Hypothalamus (tissue), 51 donors: ENCODE data around the gene COX5A.
A peak's percentile ranks its signal among the peaks of the same experiment; 100 is the strongest.

ENCODE experiments used
- DNase-seq, 51 donors: peaks; one replicate each; lab custom pipeline; 2025; lab: John Stamatoyannopoulos, UW

The COX5A gene

DNA sequence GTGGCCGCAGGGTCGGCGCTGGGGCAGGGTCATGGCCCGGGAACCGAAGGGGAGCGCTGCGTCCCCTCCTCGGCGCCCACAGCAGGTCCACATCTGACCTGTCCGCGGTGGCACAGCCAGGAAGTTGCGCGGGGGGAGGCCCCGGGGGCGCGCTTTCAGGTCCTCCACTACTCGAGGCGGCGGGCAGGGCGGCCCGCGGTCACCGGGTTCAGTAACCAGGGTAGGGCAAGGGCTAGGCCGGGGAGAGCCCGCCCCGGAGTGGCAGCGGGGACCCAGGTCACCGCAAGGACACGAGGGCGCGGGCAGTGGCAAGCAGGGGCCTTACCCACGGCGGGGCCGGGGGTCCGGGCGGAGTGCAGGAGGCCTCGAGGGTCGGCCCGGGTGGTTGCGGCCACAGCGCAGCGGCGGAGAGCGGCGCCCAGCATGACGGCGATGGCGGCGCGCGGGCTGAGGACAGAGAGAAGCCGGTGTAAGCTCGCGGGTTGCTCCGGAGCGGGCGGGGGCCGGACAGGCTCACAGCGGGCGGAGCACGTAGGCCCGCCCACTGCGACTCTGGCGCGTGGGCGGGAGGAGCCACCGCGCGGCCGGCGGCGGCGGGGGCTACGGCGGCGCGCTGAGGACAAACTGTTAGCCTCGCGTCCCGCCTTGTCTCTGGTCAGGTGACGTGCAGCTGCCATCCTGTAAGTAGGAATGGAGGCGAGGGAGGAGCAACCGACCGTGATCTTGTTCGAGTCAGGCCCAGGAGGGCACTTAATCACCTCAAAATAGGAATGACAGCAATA, at the start of gene COX5A:
Gene COX5A, minus strand, starts transcription at position 484 of the 782 bp plus-strand sequence. Its CDS starts 59 bp downstream, at position 425.
- DNase-seq = peak; percentile 52 to 95 (median 89)

DNA sequence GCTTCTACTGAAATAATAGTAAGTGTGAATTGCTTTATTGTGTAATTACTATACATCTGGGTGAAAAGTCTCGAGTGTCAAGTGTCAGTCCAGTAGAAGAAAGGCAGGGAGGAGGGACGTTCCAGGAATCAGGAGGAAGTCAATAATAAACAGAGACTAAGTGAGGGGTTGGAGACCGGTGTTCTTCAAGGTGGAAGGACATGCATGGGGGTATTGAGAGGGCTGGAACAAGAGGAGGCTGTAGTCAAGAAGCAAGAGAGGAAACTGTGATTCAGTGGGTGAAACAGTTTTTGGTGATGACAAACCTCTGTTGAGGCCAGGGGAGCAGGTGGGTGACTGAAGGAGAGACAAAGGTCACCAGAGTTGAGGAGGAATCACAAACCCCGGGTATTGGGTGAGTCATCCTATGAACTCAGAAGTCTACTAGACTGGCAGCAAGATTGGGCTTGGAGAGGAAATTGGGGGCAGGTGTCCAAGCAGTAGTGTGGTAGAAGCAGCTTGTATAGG, 45.9 kb upstream of the COX5A start:
- DNase-seq = no peak

DNA sequence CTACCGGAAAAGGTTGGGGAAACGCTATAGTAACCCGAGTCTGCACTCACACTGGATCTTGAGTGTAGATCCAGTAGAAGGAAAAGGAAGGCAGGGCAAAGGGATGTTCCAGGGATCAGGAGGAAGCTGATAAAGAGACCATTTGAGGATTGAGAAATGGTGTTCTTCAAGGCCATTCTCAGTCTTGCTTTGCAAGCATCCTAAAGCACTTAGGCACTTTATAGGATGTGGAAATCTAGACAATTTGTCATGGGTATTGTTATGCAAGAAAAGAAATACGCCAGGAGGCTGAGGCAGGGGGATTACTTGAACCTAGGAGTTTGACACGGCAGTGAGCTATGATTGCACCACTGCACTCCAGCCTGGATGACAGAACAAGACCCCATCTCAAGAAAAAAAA, 44.3 kb upstream of the COX5A start:
- no peak for DNase-seq

DNA sequence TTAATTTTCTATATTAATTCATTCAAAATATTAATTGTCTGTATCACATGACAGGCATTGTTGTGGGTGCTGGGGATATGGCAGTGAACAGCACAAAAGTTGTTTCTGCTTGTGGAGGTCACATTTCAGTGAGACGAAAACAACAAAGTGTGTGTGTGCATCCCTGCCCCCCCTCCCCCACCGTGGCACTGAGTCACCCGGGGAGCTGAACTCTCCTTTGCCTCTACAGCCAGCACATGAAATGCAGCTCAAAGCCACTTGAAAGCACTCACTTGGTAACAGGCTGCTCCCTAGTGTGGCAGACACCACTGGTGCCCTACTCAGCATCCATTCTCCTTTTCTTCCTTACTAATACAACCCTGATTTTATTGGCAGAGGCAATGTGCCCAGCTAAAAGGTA, 40.6 kb upstream of the COX5A start:
- DNase-seq = peak in 23 of 51 donors; percentile 3 to 70 (median 22)

DNA sequence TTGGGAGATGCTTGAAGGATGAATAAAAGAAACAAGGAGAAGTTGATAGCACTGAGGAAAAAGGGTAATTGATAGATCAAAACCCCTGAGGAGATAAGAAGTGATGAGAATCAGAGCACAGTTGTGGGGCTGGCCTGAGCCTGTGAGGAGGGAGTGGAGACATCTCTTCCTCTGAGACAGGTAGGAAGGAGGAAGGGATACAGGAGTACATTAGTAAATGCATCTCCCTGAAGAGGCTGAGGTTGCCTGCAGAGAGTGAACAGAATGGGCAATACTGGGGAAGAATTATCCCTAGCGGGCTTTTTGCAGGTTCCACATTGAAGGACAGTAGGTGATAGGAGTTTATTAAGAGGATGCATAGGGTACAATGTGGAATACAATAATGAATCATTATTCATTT, 40.2 kb upstream of the COX5A start:
- no peak for DNase-seq

DNA sequence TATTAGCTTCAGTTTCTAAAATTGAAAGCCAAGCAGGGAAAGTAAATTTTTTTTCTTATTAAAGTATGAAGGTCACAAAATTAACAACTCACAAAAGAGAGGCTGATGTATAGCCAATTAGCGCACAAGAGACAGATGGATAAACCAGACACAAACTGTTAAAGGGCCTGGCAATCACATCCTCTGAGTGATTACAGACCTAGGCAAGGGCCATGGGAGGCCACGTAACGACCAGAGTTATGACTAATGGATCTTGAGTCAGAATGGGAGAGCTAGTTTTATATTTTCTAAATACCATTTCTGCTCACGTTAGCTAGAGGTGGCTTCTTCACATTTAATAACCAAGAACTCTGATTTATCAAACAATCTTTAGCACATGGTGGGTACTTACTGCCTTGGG, 39.7 kb upstream of the COX5A start:
- DNase-seq = no peak

DNA sequence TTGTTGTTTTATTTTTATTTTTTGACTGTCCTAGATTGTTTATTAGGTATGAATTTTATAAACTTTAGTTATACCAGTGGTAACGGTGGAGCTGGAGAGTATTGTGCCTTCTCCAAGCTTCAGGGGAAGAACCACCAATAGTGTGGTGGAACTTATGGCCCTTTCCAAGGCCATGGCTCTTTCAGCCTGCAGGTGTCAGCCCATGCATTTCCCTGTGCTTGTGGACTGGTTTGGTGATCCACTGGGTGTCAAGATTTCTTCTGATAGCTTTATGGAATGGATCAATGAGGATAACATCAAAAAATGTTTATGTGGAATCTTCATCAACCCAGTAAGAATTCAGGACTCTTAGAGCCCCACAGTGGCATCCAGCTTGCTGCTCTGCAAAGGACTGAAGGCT, 38.3 kb upstream of the COX5A start:
- DNase-seq = no peak

DNA sequence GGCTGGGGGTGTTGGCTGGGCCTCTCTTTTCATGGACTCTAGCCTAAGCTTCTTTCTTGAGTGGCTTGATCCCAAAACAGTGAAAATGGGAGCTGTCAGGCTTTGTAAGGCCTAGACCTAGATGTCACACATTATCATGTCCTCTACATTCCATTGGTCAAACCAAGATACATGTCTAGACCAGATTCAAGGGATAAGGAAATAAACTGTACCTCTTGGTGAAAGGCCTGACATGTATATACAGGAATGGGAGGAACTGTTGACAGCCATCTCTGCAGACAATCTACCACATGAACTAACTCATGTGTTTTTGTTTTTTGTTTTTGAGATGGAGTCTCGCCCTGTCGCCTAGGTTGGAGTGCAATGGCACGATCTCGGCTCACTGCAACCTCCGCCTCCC, 29.8 kb upstream of the COX5A start:
- DNase-seq = no peak

DNA sequence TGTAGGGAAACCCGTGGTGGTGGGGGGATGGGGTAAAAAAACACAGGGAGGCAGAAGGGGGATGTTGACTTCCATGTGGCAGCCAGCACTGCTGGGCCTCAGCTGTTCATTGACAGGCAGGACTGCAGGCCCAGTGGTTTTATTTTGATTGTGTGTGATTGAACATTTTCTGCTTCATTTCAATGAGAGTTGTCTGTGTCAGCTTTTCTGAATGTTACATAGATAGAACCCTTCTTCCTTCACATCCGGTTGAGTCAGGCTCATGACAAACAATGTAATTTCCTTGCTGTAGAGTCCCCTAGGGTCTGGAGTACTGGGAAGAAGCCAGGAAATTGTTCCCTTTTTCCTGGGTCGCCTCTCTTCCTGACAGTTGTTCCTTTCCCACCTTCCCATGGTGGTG, 26.9 kb upstream of the COX5A start:
- DNase-seq = no peak

DNA sequence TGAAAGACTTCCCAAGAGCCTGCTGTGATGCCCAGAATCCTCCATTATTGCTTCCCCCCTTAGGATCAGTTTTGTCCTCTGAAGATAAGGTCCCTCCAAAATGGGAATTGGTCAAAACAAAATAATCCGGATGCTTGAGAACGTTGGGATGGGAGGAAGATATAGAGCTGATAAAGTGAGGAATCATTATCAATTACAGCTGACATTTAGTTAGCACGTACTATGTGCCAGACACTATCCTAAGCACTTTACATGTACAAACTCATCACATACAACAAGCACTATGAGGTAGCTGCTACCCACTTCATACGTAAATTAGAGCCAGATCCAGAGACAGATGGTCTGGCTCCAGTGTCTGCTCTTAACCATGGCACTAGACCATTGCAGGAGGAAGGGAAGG, 25.3 kb upstream of the COX5A start:
- DNase-seq = no peak

DNA sequence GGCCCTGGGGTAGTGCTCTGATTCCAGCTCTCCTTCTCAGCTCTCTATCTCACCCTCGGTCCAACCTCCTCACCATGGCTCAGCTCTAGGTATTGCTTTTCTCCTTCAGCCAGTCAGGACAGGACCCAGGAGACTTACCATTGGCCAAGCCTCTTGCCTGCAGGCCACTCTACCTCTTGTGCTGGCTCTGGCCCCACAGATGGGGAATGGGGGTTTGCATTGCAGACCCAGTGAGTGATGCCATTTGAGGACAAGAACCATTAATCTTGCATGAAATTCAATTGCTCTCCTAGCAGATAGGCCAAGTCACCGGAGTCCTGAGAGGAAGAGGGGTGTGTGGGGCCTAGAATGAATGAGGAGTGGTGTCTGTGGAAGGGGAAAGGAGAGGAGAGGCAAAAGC, 24.8 kb upstream of the COX5A start:
- DNase-seq = no peak

DNA sequence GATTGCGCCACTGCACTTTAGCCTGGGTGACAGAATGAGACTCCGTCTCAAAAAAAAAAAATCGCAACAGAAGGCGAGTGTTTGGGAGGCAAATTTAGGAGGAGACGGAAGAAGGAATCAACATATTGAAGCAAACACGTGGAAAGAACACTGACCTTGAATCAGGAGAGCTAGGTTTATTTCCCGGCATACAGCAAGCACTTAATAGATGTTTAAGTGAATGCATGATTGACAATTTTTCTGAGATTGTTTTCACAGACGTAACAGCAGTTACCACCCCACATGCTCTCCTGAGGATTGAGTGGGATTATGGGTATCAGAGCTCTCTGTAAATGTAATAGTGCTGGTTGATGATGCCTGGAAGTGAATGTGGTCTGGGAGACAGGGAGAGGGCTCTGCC, 24.3 kb upstream of the COX5A start:
- DNase-seq = no peak

DNA sequence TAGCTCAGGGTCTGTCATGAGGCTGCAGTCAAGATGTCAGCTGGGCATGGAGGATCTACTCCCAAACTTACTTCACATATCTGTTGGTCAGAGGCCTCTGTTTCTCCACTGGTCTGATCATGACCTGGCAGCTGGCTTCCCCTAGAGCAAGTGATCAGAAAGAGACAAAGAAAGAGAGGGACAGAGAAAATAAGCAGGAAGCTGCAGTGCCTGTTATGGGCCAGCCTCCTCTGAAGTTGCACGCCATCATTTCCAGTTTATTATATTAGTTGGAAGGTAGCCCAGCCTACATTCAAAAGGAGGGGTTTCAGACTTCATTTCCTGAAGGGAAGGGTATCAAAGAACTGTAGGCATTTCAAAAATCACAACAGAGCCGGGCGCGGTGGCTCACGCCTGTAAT, 23.7 kb upstream of the COX5A start:
- DNase-seq = no peak

DNA sequence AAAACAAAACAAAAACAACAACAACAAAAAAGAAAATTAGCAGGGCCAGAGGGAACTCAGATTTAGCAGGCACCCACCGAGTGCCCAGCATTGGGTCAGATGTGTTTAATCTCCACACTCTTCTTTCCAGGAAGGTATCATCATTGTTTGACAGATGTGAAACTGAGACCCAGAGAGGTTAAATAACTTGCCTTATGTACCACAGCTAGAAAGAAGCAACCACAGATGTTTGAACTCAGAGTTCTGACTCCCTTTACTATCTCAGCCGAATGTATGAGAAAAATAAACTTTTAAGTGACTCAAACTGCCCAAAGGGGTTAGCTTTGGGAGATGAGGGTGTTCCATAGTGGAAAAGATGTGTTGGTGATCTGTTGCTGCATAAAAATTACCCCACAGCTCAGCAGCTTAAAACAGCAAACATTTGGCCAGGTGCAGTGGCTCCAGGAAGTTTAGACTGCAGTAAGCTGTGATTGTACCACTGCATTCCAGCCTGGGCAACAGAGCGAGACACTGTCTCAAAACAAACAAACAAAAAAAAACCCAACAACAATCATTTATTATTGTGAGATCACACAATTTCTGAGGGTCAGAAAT, 23.2 kb upstream of the COX5A start:
- DNase-seq = no peak

DNA sequence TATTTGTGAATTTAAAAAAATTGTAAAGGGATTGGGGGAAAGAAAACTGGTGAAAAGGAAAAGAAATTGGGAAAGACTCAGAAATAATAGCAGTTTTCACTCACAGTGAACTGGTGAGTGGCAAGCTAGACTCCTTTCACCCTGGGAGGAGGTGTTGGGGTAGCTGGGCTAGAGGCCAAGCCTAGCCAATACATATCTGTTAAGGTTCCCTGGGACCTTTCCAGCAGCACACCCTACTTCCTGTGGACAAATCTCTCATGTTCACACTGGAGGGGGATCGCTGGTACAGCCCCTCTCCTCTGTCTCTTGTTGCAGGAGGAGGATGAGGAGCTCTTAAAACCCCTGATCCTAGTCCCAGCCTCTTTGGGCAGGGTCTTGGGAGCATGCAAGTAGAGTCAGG, 22.4 kb upstream of the COX5A start:
- DNase-seq = no peak

DNA sequence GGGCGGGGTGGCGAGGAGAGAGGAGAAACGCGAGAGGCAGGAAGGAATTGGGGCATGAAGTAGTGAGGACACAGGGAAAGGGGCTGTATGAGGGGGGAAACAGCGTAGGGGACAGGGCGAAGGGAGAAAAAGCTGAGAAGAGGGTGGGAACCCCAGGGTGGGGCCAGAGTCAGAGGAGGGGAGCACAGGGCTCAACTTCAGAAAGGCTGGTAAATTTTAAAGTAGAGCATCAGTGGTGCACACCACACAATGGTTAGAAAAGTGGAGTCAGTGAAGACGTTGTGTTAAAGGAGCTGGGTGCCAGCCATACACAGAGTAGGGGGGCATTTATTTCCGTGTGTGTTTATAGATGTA, 21.7 kb upstream of the COX5A start:
- DNase-seq = no peak

DNA sequence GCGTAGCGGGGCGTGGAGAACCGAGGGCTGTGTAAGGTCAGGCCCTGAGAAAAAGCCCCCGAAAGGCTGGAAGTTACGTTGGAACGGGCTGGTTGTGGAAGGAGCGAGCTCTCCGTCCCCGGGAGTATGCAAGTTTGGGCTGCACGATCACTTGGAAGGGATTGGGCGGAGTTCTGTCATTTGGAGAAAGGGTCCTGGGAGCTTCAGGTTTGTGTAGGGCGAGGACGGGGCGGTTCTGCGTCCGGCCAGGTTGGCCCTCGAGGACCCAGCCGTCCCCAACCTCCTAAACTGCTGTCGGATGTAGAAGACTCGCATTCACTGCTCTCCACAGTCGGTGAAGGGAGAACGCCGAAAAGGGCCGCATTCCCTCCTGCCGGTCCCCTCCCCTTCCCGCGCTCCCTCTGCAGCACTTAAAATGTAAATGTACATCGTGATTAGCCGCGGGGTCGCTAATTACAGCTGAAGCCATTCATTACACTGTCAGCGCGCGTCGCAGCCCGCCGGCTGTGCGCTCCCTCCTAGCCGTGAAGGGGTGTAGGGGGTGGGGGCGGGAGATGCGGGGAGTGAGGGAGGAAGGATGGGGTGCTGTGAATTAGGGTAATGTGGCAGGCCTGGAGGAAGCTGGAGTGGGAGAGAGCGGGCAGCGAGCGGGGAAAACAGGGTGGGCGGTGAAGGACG, 21.2 kb upstream of the COX5A start:
- peak in 2 of 51 donors; percentile 3 to 10 for DNase-seq

DNA sequence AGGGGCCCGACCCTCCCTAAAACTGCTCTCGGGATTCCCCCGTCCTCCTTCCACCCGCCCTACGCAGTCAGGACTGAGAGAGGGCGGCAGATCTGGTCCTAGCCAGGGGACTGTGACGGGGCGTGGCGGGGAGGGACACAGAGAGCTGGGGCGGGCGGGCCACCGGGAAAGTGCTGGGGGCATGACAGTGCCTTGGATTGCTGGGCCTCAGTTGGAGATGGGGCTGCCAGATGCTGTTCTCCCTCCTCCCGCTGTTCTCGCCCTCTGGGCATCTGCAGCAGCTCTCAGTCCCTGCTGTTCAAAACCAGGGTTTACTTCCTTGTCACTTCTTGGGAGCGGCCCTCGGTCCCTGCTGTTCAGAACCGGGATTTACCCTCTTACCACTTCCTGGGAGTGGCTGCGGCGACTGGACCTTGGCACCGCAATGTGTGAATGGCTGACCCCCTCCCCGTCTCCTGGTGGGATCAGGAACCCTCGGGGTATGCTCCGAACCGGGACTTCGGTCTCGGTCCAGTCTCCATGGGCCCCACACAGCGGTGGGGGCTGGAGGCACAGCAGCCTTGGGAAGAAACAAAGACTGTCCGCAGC, 20.5 kb upstream of the COX5A start:
- peak in 7 of 51 donors; percentile 5 to 19 (median 9) for DNase-seq

DNA sequence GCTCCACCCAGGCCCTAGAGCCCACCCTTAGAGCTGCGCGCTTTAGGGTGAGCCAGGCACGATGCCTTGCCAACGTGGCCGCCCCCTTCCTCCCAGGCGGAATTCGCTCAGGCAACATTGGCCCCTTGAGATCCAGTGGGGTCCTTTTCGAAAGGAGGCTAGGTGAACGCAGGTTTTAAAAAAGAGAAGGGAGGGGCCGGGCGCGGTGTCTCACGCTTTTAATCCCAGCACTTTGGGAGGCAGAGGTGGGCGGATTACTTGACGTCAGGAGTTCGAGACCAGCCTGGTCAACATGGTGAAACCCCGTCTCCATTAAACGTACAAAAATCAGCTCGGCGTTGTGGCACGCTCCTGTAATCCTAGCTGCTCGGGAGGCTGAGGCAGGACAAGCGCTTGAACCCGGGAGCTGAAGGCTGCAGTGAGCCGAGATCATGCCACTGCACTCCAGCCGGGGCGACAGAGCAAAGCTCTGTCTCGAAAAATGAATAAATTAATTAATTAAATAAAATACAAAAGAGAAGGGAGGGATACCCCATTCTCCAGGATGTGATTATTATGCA, 19.7 kb upstream of the COX5A start:
- peak in 2 of 51 donors; percentile 33 to 50 for DNase-seq

DNA sequence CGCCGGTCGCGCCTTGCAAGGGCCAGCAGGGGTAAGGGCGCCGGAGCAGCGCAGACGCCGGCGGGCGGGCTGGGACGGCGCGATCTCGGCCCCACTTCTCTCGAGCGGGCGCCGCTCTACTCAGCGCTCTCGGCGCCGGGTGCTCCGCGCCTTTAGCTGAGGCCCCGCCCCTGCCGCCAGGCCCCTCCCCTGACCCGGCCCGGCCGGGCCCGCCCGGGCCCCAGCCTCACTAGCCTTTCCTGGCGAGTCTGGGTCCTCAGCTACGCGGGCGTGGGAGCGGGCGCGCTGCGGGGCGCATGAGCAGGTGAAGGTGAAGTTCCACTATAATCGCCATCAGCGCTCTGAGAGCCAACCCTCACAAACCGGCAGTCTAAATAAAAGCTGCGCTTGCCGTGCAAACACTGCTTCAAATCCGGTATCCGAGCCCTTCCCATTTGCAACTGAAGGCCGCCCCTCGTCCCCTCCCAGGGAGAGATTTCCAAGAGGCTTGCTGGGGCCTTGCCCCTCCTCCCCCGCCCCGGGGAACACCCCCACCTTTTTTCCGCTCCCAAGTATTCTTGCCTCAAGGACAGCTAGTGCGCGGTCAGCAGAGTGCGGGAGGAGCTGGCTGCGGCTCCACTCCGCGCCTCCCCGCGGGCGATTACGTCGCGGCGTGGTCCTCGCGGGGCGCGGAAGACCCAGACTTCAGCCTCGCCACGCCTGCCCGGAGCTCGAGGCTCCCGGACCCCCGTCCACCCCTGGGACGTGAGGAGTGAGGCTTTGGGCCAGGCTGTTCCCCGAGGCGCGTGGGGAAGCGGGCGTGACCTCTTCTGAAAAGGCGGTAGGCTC, 19.0 kb upstream of the COX5A start, which contains the start of gene RPP25:
Gene RPP25, minus strand, starts transcription at position 125 of the 828 bp plus-strand sequence. CDS start 189 bp downstream, outside the sequence.
- peak in 38 of 51 donors; percentile 17 to 77 (median 54) for DNase-seq
